GM18870 (cell line): ENCODE results near the gene LTBP2.
"Not testable (repeated sequence)": the region's sequence is repeated elsewhere in the genome, so short reads cannot be mapped to it uniquely, and the experiment has no call there.

Experiments used
- ATAC-seq: cut with Tn5 transposase; IDR thresholded peaks from one replicate; pipeline ENCODE4 v1.9.1; 2021; ENCODE audit warnings: moderate library complexity; ENCODE audit not compliant: unreplicated experiment

The LTBP2 gene

GRCh38 chr14:74554742-74555362 lies 57.2 kb downstream of the LTBP2 start:
- ATAC-seq = no peak

DNA sequence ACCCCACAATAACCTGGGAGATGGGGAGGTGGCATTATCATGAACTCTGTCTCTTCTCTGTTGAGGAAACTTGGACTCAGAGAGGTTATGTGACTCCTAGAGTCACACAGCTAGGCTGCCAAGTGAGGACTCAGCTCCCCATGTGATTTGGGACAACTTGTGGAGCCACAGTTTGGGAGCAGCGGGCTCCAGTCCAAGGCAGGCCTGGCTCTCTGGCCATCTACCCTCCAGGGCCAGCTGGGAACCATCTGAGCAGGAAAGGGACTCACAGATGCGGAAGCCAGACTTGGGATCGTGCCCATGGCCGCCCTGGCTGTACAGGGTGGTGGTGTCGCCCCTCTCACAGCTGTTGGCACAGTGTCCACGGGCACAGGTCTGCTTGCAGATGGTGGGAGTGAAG lies 59.4 kb downstream of the LTBP2 start:
- no peak for ATAC-seq

DNA sequence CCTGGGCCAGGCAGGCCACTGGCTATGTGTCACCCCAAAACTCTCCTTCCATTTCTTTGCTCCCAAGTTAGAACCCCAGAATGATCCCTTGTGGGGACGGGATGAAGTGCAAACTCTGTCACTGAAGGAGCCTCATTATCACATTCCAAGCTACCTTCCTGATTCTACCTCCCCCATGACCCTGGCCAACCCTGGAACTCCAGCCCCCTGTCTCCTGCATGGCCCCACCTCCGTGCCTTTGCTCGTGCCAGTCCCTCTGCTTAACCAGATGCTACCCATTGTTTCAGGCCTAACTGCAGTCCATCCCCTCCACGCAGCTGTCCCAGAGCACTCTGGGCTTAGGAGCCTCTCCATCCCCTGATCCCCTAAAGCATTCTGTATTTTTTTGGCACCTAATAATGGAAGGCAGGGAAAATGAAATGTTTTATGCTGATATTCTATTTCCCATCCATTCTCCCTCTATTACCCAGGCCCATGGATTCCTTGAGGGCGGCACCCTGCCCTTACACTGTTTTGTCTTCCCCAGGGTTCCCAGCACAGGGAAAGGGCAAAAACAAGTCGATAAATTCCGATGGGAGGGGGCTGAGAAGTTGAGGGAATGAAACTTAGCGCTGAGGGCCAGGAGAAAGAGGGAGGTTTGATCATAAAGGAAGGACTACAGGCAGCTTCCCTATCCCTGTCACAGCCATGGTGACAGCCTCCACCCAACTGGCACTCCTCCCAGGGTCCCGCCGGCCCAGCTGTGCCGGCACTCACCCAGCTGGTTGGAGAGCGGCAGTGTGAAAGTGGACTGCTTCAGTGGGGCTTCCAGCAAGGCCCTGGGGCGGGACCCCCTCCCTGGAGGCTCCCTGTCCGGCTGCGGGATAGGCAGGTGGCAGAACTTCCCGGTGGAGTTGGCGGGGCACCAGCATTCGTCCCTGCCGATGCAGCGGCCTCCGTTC lies 60.3 kb downstream of the LTBP2 start:
- no peak for ATAC-seq

DNA sequence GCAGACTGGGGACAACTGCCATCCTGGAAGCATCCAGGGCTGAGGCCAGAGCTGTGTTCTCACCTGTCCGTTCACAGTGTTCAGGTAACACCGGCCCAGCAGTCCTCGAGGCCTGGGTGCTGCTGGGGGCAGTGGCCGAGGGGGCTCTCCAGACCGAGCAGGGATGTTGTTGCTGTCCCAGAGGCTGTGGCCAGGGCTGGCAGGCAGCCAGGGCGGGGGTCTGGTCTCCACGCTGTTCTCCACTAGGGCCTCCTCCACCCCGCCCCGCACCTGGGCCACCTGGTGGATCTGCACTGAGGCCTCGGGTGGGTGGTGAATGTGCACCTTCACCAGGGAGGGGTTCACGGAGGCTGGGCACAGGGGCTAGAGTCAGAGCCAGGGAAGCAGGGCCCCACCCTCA lies 61.0 kb downstream of the LTBP2 start:
- no peak for ATAC-seq

DNA sequence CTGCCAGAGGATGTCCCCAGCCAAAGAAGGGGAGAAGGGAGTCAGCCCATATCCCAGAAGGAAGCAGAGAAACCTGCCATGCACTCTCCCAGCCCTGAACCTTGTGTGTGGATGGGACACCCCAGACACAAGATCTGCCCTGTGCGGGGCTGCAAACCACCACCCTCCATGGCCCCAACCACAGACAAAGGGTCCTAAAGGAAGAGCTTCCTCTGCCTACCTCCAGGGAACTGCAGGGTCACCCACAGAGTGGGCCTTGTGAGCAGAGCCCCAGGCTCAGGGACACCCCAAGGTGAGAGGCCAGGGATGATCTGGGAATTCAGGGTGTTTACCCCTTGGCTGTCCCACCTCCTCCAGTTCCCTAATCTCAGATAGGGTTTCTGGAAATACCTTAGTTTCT lies 62.0 kb downstream of the LTBP2 start:
- ATAC-seq = no peak

- ATAC-seq = no peak
These were observed 62.4 kb downstream of the LTBP2 start for GRCh38 chr14:74549588-74549987.

- ATAC-seq = no peak
These were observed 63.2 kb downstream of the LTBP2 start for GRCh38 chr14:74548881-74549280.

GRCh38 chr14:74547331-74547927 lies 64.6 kb downstream of the LTBP2 start:
- no peak for ATAC-seq

DNA sequence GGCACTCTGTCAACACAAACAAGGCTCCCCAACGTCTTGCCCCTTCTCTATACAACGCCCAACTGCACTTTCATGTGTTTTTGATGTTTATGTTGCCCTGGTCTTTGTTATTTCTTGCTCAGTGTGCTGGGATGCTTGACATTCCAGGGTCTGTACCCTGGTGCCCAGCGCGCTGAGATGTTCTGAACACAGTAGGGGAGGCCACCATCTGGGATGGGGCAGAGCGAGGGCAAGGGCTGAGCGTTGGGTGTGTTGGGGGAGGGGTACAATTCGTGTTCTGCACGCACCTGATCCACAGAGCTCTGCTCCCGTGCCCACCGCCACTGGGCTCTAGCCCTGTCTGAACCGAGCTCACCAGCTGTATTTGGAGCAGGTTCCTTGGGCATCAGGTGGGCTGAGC lies 65.6 kb downstream of the LTBP2 start:
- ATAC-seq = no peak

DNA sequence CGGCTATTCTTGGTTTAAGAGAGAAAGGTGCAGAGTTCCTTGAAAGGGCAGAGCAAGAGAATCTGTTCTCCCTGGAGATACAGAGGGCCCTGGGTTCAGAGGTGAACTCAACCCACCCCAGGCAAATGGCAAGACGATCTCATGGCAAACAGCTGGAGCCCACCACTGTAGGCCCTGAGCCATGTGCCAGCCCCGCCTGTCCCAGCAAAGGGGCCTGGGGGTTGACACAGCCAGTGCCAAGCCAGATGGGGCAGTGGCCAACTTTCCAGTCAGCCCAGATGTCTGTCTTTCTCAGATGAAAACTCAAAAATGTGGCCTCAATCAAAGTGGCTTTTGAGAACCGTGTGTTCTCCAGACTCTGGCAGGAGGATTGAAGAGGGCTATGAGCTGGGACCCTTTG lies 66.7 kb downstream of the LTBP2 start:
- ATAC-seq = no peak

DNA sequence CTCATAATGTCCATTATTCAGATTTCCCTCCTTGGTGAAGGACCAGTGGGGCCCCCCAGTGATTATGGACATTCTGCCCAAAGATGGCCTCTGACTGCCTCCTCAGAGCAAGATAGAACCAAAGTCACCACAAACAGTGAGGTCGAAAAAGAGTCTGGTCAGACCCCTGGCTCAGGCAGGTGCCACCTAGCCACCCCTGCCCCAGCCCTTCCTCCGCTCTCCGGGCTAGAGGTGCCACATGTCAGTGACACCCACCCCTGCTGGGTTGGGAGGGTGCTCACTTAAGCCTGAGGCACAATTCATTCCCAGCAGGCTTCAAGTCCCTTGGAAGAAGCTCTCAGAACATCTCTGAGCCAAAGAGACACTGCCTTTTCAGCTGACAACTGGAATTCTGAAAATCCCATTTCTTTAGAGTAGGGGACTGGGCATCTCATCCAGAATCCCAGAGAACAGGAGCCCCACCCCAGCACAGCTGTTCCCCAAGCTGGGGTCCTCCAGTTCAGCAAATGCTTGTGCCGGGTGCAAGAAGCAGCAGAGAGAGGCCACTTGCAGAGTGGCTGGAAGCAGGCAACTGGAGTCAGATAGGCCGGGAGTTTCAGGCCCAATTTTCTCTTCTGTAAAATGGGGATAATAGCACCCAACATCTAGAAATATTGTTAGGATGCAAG lies 68.1 kb downstream of the LTBP2 start:
- no peak for ATAC-seq

GRCh38 chr14:74542056-74542685 lies 69.9 kb downstream of the LTBP2 start:
- ATAC-seq = no peak

DNA sequence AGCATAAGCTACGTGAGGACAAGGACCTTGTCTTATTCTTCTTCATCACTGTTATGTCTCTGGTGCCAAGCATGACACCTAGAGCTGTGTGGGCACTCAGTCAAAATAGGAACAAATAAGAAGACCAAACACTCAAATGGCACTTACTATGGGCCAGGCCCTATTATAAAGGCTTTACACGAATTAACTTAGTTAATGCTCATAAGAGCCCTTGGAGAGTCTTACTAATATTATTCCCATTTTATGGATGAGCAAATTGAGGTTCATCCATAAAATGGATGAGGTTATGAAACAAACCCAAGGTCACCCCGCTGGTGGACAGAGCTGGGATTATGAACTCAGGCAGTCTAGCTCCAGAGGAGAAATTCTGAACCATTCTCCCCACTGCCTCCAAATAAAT lies 70.8 kb downstream of the LTBP2 start:
- no peak for ATAC-seq

- no peak for ATAC-seq
These were observed 72.5 kb downstream of the LTBP2 start for GRCh38 chr14:74539503-74539902.

- ATAC-seq = no peak
These were observed 73.3 kb downstream of the LTBP2 start for GRCh38 chr14:74538411-74539391.

- not testable (repeated sequence) for ATAC-seq
These were observed 75.7 kb downstream of the LTBP2 start for GRCh38 chr14:74536336-74536735.

GRCh38 chr14:74535756-74536325 lies 76.2 kb downstream of the LTBP2 start:
- ATAC-seq = no peak

DNA sequence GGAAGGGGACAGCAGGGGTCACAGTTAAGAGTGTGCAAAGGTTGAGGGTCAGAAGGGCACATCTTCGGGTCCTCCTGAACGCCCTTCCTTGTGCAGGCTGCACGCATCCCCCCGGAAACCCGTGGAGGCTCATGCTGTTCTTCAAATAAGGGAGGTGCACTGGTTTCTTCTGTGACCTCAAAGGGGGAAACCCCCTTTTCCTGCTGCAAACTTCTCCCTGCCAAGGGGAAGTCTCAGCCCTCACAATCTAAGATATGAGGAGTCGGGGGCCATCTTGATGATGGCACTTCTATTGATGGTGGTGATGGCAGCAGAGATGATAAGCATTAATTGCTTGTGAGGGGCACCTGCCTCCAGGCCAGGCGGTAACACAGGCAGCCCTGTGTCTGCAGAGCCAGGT lies 78.5 kb downstream of the LTBP2 start:
- ATAC-seq = no peak

DNA sequence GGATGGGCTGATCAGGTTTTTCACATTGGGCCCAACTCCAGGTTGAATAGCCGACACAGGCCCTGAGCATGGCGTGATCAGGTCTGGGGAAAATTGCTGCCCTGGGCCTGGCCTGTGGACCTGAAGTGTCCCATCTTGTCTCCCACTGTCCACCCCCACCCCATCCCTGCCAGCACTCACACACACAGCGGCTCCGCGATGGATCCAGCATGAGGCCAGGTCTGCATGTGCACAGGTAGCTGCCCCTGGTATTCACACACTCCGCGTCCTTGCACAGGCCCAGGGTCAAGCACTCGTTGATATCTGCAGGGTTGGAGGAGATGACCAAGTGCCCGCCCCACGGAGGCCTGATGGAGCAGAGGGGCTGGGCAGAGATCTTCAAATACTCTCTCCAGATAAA lies 79.8 kb downstream of the LTBP2 start:
- no peak for ATAC-seq
